ENCODE data around the gene MAL.

- TF ChIP-seq EZH2 (IDR thresholded peaks at IDR 0.05; ENCODE audit: insufficient read depth, poor library complexity, severe bottlenecking) (no peak), EZH2phosphoT487 (IDR thresholded peaks at IDR 0.05; ENCODE audit: insufficient read depth, low read depth) (no peak)
These were observed 36.2 kb downstream of the MAL start for GRCh38 chr2:95061601-95062183.
